GM18519 (cell line): ENCODE results near the gene KLHL29.
"Not testable (repeated sequence)": the region's sequence is repeated elsewhere in the genome, so short reads cannot be mapped to it uniquely, and the experiment has no call there.

Experiments used
- ATAC-seq: cut with Tn5 transposase; IDR thresholded peaks from one replicate; pipeline ENCODE4 v1.9.1; 2021; ENCODE audit warnings: mild to moderate bottlenecking, moderate library complexity; ENCODE audit not compliant: unreplicated experiment, low FRiP score

KLHL29 gene

DNA sequence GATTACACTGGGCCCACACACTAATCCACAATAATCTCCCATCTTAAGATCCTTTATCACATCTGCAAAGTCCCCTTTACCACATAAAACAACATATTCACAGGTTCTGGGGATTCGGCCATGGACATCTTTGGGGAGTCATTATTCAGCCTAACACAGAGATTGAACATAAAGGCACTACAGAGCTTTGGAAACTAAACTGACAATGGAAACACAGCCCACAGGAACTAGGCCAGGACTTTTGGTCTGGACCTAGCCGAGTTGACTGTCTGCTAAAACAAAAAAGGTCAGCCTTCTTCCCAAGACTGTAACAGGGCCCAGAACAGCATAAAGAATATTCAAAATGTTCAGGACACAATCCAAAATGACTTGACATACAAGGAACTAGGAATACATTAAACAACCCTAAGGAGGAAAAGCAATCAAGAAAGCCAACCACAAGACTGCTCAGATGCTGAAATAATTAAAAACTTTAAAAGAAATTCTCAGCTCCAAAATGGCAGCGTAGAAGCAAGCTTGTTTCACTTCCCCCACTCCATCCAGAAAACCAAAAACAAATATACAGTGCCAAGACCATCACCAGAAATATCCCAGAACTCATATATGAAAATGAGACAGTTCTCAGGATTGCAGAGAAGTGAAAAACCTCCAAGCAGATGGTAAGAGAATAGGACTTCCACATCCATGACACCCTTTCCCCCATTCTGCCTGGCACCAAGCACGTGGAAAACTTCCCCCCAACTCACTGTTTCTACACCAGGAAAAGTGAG, 334.1 kb downstream of the KLHL29 start:
- no peak for ATAC-seq

DNA sequence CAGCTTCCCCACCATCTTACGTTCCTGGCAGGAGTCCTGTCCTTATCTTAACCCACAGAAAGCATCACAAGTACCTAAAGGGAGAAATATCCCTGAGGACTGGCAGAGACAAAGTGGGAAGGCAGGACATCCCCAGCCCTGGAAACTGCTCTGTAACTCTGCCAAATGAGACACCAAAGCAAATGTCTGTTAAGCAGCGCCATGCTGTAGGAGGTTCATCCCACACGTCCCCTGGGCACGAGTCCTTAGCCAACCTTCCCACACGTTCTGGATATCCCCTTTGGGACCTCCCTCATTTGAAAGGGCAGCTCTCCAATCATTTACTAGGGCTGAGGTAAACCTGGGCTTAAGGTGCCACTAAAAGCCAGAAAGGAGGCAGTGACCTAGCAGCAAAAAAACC, 334.7 kb downstream of the KLHL29 start:
- ATAC-seq, result no peak

DNA sequence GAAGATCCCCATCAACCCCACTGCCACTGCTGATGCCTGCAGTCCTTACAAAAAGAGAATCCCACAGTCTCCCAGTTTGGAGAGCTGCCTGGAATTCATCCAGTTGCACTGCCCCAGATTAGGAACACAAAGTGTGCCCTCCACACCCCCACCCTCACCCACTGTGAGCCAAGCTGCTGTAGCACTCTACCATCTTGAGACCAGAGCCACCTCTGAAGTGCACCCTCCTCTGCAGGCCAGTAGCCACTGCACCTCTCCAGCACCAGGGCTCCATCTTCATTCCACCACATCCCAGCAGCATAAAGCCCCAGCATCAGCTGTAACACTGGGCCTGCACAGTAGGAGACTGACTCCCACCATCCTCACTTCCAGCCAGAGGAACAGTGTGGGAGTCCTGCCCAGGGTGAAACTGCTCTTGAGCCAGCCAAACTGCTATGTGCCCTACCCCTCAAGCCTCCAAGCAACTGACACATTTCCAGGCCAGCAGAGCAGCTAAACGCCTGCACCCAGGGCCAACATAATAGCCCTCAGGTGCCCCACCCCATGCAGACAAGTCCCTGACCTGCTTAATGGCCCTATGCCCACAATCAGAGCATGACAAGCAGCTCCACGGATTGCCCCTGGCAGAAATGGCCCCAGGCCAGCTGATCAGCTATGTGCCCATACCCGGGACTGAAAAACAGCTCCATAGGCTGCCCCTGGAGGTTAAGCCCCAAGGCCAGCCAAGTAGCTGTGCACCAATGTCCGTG, 335.9 kb downstream of the KLHL29 start:
- ATAC-seq, result no peak

DNA sequence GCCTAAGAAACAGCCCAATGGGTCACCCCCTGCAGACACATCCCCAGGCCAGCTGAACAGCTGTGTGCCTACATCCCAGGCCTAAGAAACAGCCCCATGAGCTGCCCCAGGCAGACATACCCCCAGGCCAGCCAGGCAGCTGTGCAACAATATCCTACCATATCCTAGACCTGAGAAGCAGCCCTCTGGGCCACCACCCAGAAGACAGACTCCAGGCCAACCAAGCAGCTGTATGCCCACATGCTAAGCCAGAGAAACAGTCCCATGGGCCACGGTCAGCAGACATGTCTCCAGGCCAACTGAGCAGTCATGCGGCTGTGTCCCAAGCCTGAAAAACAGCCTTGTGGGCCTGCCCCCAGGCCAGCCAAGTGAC, 336.5 kb downstream of the KLHL29 start:
- no peak for ATAC-seq

DNA sequence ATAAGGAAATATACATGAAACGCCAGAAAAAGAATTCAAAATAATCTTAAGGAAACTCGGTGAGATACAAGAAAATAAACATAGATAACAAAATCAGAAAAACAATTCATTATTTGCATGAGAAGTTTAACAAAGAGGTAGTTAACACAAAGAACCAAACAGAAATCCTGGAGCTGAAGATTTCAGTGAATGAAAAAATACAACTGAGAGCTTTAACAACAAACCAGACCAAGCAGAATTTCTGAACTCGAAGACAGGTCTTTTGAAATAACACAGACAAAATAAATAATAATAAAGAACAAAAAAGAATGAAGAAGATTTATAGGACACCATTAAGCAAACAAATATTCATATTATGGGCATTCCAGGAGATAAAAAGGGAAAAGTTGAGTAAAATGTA, 337.3 kb downstream of the KLHL29 start:
- no peak for ATAC-seq

DNA sequence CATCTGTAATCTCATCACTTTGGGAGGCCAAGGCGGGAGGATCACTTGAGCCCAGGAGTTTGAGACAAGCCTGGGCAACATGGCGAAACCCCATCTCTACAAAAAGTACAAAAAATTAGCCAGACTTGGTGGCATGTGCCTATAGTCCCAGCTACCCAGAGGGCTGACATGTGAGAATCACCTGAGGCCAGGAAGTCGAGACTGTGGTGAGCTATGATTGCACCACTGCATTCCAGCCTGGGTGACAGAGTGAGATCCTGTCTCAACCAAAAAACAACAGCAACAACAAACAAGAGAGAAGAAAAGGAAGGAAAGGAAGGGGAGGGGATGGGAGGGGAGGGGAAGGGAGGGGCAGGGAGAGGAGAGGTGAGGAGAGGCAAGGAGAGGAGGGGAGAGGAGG, 338.1 kb downstream of the KLHL29 start:
- ATAC-seq, result not testable (repeated sequence)

DNA sequence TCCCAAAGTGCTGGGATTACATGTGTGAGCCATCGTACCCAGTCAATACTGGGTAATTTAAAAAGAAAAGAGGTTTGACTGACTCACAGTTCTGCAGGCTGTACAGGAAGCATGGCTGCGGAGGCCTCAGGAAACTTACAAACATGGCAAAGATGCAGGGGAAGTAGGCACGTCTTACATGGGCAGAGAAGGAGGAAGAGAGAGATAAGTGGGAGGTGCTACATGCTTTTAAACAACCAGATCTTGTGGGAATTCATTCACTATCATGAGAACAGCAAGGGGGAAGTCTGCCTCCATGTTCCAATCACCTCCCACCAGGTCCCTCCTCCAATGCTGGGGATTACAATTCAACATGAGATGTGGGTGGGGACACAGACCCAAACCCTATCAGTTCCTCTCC, 349.4 kb downstream of the KLHL29 start:
- no peak for ATAC-seq

DNA sequence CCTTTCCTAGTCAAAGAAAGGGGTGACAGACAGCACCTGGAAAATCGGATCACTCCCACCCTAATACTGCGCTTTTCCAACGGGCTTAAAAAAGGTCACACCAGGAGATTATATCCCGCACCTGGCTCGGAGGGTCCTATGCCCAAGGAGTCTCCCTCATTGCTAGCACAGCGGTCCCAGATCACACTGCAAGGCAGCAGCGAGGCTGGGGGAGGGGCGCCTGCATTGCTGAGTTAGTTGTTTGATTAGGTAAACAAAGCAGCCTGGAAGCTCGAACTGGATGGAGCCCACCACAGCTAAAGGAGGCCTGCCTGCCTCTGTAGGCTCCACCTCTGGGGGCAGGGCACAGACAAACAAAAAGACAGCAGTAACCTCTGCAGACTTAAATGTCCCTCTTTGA, 351.8 kb downstream of the KLHL29 start:
- ATAC-seq, result not testable (repeated sequence)

DNA sequence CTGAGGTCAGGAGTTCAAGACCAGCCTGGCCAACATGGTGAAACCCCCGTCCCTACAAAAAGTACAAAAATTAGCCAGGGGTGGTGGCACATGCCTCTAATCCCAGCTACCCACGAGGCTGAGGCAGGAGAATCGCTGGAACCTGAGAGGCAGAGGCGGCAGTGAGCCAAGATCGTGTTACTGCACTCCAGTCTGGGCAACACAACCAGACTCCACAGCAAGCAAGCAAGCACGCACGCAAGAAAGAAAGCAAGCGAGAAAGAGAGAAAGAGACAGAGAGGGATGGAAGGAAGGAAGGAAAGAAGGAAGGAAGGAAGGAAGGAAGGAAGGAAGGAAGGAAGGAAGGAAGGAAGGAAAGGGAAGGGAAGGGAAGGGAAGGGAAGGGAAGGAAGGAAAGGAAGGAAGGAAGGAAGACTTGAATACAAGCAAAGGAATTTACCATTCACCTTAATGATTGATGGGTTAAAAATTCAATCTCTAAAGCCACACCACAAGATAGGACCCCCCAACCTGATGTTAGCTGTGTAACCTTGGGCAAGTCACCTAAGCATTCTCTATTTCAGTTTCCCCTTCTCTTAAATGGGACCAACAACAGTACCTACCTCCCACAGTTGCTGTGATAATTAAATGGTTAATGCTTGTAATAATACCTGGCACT, 360.2 kb downstream of the KLHL29 start:
- ATAC-seq, result no peak

DNA sequence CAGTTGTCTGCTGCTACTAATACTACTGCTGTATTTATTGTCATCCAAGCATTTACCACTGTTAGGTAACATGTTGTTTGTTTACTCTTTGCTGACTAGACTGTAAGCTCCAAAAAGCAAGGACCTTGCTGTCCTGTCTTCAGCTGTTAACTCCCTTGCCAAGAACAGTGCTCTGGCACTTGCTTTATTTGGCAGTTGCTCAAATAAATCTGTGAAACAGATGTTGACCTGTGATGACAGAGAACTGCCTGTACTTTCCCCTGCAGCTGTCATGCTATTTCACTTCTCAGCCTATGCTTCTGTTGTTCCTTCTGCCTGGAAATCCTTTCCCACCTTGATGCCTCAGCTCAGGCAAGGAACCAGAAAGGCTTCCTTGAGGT, 360.7 kb downstream of the KLHL29 start:
- no peak for ATAC-seq

DNA sequence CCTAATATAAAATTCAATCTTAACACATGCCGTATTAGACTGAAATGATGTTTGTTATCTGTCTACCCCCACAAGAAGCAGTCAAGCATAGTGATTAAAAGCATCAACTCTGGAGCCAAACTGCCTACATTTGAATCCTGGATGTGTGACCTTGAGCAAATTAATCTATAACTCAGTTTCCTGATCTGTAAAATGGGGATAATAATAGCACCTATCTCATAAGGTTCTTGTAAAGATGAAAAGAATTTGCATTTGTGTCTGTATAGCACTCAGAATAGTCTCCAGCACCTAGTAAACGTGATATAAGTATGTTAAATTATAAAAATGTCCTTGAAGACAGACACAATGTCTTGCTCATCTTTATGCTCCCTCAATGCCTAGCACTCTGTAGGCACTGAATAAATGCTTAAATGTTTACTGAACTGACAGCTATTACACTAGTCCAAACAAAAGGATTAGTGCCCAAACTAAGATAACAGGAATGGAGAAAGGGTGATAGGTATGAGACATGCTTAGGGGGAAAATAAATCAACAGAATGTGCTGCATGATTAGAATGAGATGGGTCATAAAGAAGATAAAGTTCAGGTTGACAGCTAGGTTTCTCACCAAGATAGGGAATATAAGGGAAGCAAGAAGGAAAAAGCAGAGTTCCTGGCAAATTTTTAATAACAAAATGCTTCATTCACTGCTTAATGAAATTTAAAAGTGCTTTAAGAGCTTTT, 361.3 kb downstream of the KLHL29 start:
- ATAC-seq, result no peak

DNA sequence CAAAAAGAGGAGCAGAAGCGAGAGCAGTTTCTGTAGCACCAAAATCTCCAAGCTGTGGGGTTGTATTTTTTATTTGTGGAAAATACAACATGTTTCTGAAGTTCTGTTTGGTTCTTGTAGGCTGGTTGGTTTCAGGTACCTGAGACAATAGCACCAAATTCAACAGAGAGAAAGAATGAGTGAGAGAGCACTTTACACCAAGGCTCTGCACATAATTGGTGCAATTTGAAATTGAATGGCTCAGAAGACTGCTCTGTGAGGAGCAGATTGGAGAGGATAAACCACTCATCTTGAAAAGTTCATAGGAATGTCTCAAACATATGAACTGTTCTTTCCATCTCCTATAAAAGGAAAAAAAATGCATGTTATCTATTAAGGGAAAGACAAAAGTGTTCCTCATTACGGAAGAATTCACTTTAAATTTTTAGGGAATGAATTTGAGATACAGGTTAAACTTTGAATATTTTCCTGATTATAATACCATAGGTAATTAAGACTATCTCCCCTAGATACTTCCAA, 366.8 kb downstream of the KLHL29 start:
- no peak for ATAC-seq

DNA sequence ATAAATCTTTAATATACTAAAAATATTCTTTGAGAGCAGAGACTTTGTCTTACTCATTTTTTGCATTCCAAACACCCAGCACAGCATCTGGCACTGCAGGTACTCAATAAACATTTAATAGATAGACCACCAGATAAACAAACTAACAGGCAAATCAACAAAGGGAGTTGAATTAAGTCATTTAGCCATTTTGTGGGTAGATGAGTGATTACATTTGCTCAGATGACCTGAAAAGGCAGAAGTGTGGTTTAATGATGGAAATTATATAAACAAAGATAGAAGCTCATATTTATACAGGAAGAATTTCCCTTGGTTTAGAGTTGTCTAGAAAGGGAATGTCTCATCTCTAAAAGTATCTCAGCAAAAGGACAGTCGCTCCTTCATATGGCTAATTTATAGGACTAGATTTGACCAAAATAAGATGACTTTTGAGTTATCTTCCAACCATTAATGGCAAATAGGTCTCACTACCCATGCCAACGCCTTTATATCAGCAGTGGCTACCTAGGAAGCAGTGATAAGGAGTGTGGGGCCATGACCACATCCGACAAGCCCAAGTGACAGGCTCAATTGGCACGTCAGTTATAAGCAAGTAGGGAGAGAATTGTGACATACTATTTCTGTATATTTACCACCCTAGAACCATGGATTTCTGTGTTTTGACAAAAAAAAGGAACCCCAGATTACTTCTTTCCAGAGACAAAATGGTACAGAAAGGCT, 368.5 kb downstream of the KLHL29 start:
- no peak for ATAC-seq

DNA sequence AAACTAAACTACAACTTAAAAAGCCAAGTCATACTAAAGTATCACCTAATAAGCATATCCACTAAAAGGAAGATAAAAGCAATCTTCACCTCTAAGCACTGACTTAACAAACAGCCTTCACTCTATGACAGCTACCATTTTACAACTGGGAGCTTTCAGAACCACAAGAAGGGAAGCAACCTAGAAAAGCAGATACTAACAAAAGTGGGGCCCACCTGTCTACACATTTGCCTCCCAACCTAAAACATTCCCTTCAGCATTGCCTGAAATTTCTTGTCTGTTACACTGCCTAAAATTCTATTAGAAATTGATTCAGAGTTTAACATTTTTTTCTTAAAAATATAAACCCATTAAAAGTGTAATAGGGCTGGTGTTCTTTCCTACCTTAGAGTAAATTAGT, 370.0 kb downstream of the KLHL29 start:
- ATAC-seq, result no peak

DNA sequence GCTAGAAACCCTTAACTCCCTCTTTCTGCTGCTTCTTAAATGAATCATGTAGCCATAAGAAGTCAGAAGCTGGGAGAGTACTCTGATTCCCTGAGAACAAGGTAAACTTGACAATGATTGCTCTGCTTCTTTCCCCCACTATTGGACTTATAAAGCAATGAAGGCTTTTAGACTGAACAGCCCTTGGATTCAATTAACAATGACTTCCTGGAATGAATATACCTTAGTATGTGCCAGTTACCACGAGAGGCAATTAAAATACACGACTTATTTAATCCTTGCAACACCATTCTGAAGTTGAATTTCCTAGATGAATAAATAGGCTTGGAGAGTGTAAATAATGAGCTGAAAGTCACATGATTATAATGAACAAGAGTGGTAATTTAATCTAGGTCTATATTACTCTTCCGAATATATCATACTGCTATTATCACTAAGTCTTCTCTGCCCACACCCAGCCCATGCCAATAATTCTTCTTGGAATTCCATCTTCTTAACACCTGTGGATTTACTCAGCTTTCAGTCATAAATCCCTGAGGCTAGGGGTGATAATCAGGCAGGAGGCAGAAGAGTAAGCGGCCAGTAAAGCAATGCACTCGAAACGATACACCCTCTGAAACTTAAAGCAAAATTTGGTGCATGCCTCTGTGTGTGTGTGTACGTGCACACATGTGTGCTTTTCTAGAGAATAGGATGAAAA, 371.8 kb downstream of the KLHL29 start:
- ATAC-seq, result no peak

DNA sequence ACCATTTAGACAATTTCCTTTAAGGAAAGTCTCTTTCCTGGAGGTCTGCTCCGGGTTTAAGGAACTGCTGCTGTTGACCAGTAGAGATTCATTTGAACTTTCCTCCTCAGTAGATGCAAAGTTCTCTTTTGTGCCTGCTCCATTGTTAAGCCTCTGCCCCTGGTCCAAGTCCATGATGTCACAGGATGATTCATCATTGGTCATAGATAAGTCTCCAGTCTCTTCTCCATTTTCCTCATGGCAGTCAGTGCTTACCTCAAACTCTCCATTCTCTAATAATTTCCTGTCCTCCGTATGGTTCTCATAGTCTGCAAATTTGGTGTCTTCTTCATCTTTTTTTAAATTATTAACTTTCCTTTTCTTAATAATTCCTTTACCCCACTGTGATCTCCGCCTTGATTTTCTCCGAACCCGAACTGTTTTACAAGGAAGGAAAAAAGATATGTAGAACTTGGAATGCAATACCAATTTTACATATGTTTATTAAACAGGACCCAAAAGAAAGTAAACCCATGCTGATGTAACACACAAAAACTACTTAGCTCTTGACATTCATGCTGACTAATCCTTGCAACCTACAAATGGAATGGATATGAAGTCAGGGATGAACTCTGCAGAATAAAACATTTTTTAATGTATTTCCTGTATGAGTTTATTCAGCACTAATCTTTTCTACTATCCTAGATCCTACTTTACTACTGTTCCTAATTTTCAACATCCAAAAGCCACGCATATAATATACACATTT, 372.9 kb downstream of the KLHL29 start:
- ATAC-seq, result no peak
